Measurements from ENCODE around the gene MAGEB2. TPM values are rescaled to one million over a fixed set of nuclear protein-coding genes. Genes with fewer than 3 reads are reported as not detected.
"Not testable (repeated sequence)": the region's sequence is repeated elsewhere in the genome, so short reads cannot be mapped to it uniquely, and the experiment has no call there.

The MAGEB2 gene
- not detected for total RNA-seq

DNA sequence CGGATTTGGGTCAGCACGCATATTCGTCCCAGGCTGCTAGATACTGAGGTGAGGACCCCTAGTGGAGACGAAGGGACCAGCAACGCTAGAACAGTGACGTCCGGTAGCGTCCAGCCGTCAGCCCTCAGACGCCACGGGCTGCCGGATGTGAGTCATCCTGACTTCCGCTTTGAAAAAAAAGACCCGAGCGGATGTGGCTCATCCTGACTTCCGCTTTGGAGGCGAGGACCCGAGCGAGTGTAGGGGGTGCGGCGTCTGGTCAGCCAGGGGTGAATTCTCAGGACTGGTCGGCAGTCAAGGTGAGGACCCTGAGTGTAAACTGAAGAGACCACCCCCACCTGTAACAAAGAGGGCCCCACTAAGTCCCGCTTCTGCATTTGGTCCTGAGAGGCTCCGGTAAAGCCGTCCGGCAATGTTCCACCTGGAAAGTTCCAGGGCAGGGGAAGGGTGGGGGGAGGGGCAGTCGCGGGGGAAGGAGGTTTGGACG is at the start of gene MAGEB2:
MAGEB2 (plus strand) TSS at position 207 of the 487 bp plus-strand sequence. CDS start 3,018 bp downstream, outside the sequence.
- Histone ChIP-seq H3K4me1 (no peaks in the 10 kb centered on the region), H3K36me3 (no peaks in the 10 kb centered on the region), H3K27me3 (no peaks in the 10 kb centered on the region), H3K4me3 (no peak within 1 kb of the TSS), H3K27ac (no peak within 1 kb of the TSS), H3K9me3 (no peaks in the 10 kb centered on the region)
- no peak for DNase-seq
- intact Hi-C loops (cut with DNase I; ENCODE audit: low total_unique reads): no loop called here
- no peak for TF ChIP-seq POLR2A (IDR thresholded peaks at IDR 0.05)
- no peak for TF ChIP-seq CTCF (IDR thresholded peaks at IDR 0.05)

DNA sequence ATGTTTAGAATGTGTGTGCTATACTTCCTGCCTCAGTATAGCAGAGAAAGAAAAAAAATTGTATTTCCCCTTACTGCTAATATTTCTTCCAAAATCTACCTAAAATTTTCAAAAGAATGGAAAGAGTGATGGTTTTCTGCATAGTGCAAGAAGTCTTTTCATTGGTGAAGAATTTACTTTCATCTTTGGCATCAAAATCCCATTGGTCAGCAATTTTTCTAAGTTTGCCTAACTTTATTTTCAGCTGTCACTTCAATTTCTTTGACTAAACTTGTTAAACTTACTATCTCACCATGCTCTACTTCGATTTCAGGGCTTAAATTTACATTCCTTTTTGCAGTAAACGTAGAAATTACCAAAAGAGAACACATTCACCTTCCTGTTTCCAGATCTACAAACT is 44.5 kb upstream of the MAGEB2 start:
- Histone ChIP-seq H3K9me3 (no peaks in the 10 kb centered on the region), H3K27me3 (no peaks in the 10 kb centered on the region), H3K4me1 (no peaks in the 10 kb centered on the region), H3K36me3 (no peaks in the 10 kb centered on the region), H3K4me3 (no peak overlapping the region), H3K27ac (no peak overlapping the region)
- intact Hi-C loops (cut with DNase I; ENCODE audit: low total_unique reads): no loop called here
- no peak for DNase-seq
- TF ChIP-seq POLR2A (IDR thresholded peaks at IDR 0.05): no peak
- no peak for TF ChIP-seq CTCF (IDR thresholded peaks at IDR 0.05)

DNA sequence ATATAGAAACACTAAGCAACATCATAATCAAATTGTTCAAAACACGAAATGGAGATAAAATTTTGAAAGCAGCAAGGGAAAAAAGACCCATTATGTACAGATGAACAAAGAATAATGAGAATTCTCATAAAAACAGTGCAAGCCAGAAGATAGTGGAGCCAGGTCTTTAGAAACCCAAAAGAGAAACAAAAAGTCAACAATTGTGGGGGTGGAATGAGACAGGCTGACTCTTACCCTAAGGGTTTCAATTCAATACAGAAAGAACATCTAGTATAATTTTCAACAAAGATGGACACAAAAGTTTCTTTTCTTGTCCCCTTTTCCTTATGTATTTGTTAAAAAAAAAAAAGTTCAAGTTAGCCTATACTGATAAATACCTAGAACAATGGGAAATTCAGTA is 34.0 kb upstream of the MAGEB2 start:
- DNase-seq: no peak
- TF ChIP-seq CTCF (IDR thresholded peaks at IDR 0.05): no peak
- TF ChIP-seq POLR2A (IDR thresholded peaks at IDR 0.05): no peak
- no peak overlapping the region for H3K27ac ChIP-seq

GRCh38 chrX:30183554-30183953 is 31.8 kb upstream of the MAGEB2 start:
- H3K27me3 ChIP-seq: peaks cover 0 to 5% of the 10 kb centered on the region in 2 donors
- no peaks in the 10 kb centered on the region for H3K36me3 ChIP-seq
- no peak for DNase-seq
- TF ChIP-seq POLR2A (IDR thresholded peaks at IDR 0.05) (no peak), CTCF (IDR thresholded peaks at IDR 0.05) (no peak)
- intact Hi-C loops (cut with DNase I; ENCODE audit: low total_unique reads): no loop called here
- H3K4me3 ChIP-seq: no peak overlapping the region
- no peaks in the 10 kb centered on the region for H3K9me3 ChIP-seq
- no peaks in the 10 kb centered on the region for H3K4me1 ChIP-seq
- no peak overlapping the region for H3K27ac ChIP-seq

More for the DNA sequence above, 34.0 kb upstream of the MAGEB2 start:
- Histone ChIP-seq H3K4me1 (no peaks in the 10 kb centered on the region), H3K36me3 (no peaks in the 10 kb centered on the region), H3K4me3 (no peak overlapping the region), H3K9me3 (no peaks in the 10 kb centered on the region), H3K27me3 (peaks cover 0 to 14% of the 10 kb centered on the region in 2 donors)
- intact Hi-C loops (cut with DNase I; ENCODE audit: low total_unique reads): no loop called here

DNA sequence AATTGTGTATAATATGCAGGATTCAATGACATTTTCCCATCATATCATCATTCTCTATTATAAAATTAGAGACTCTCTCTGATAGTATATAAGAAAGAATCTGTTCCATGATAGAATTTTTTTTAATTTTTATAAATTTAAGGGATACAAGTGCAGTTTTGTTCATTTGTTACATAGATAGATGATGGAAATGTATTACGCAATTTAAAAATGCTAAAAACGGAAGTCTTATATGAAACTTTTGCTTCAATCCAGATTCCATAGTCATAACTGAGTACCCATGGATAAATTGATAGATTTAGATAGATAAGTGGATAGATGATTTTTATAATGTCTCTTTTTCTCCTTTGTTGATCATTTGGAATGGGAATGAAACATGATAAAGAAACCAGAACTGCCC is 24.9 kb upstream of the MAGEB2 start:
- H3K27me3 ChIP-seq: no peaks in the 10 kb centered on the region
- no peaks in the 10 kb centered on the region for H3K4me1 ChIP-seq
- H3K27ac ChIP-seq: no peak overlapping the region
- no peak for DNase-seq
- intact Hi-C loops (cut with DNase I; ENCODE audit: low total_unique reads): no loop called here
- no peak overlapping the region for H3K4me3 ChIP-seq
- TF ChIP-seq CTCF (IDR thresholded peaks at IDR 0.05) (no peak), POLR2A (IDR thresholded peaks at IDR 0.05) (no peak)
- no peaks in the 10 kb centered on the region for H3K9me3 ChIP-seq
- H3K36me3 ChIP-seq: no peaks in the 10 kb centered on the region

DNA sequence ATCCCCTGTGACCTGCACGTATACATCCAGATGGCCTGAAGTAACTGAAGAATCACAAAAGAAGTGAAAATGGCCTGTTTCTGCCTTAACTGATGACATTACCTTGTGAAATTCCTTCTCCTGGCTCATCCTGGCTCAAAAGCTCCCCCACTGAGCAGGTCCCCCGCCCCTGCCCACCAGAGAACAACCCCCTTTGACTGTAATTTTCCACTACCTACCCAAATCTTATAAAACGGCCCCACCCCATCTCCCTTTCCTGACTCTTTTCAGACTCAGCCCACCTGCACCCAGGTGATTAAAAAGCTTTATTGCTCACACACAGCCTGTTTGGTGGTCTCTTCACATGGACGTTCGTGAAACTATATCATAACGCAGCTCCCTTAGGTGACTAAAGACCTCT is 21.5 kb upstream of the MAGEB2 start:
- intact Hi-C loops (cut with DNase I; ENCODE audit: low total_unique reads); DNase-seq: not testable (repeated sequence)

More for the DNA sequence above, 21.5 kb upstream of the MAGEB2 start:
- not testable (repeated sequence) for H3K4me3 ChIP-seq, H3K27me3 ChIP-seq, H3K27ac ChIP-seq, H3K36me3 ChIP-seq, H3K9me3 ChIP-seq, H3K4me1 ChIP-seq

Measured in uterus (tissue), 4 donors.